Measurements from ENCODE around the gene TOMM70.

Gene TOMM70

GRCh38 chr3:100436951-100437350, 36.1 kb upstream of the TOMM70 start:
- TF ChIP-seq EZH2 (IDR thresholded peaks at IDR 0.05), result no peak
- no peak for TF ChIP-seq POLR2AphosphoS5 (IDR thresholded peaks at IDR 0.05; ENCODE audit: borderline replicate concordance, low read depth, low read length)
- no peak for TF ChIP-seq FOXP2 (optimal IDR thresholded peaks at IDR 0.05; ENCODE audit: control extremely low read depth, extremely low read length, insufficient read depth)
- no peak overlapping the region for H3K4me3 ChIP-seq
- DNase-seq (ENCODE audit: low read depth, low spot score), result no peak
- no peaks in the 10 kb centered on the region for H3K36me3 ChIP-seq (ENCODE audit: insufficient read depth, low read length)
- no peak overlapping the region for H3K9ac ChIP-seq (ENCODE audit: insufficient read length)
- H3K9me3 ChIP-seq (ENCODE audit: low read depth, low read length), result no peaks in the 10 kb centered on the region
- H3K27ac ChIP-seq, result no peak overlapping the region

GRCh38 chr3:100429187-100429716, 28.4 kb upstream of the TOMM70 start:
- no peak for DNase-seq (ENCODE audit: low read depth, low spot score)
- no peak overlapping the region for H3K27ac ChIP-seq
- H3K9me3 ChIP-seq (ENCODE audit: low read depth, low read length), result no peaks in the 10 kb centered on the region
- TF ChIP-seq EZH2 (IDR thresholded peaks at IDR 0.05) (no peak), FOXP2 (optimal IDR thresholded peaks at IDR 0.05; ENCODE audit: control extremely low read depth, extremely low read length, insufficient read depth) (no peak), POLR2AphosphoS5 (IDR thresholded peaks at IDR 0.05; ENCODE audit: borderline replicate concordance, low read depth, low read length) (no peak)
- no peak overlapping the region for H3K9ac ChIP-seq (ENCODE audit: insufficient read length)
- H3K4me3 ChIP-seq, result no peak overlapping the region
- H3K36me3 ChIP-seq (ENCODE audit: insufficient read depth, low read length), result no peaks in the 10 kb centered on the region

GRCh38 chr3:100427699-100428098, 26.8 kb upstream of the TOMM70 start:
- no peak for DNase-seq (ENCODE audit: low read depth, low spot score)
- no peaks in the 10 kb centered on the region for H3K36me3 ChIP-seq (ENCODE audit: insufficient read depth, low read length)
- TF ChIP-seq FOXP2 (optimal IDR thresholded peaks at IDR 0.05; ENCODE audit: control extremely low read depth, extremely low read length, insufficient read depth), result no peak
- TF ChIP-seq EZH2 (IDR thresholded peaks at IDR 0.05), result no peak
- no peak for TF ChIP-seq POLR2AphosphoS5 (IDR thresholded peaks at IDR 0.05; ENCODE audit: borderline replicate concordance, low read depth, low read length)
- H3K9ac ChIP-seq (ENCODE audit: insufficient read length), result no peak overlapping the region
- no peaks in the 10 kb centered on the region for H3K9me3 ChIP-seq (ENCODE audit: low read depth, low read length)
- no peak overlapping the region for H3K4me3 ChIP-seq
- no peak overlapping the region for H3K27ac ChIP-seq

- H3K4me3 ChIP-seq, result no peak overlapping the region
- no peaks in the 10 kb centered on the region for H3K36me3 ChIP-seq (ENCODE audit: insufficient read depth, low read length)
- TF ChIP-seq EZH2 (IDR thresholded peaks at IDR 0.05) (no peak), POLR2AphosphoS5 (IDR thresholded peaks at IDR 0.05; ENCODE audit: borderline replicate concordance, low read depth, low read length) (no peak)
- no peaks in the 10 kb centered on the region for H3K9me3 ChIP-seq (ENCODE audit: low read depth, low read length)
- no peak overlapping the region for H3K9ac ChIP-seq (ENCODE audit: insufficient read length)
- no peak overlapping the region for H3K27ac ChIP-seq
- no peak for DNase-seq (ENCODE audit: low read depth, low spot score)
These were observed 25.3 kb upstream of the TOMM70 start for GRCh38 chr3:100426067-100426682.

GRCh38 chr3:100425316-100425715, 24.4 kb upstream of the TOMM70 start:
- no peak overlapping the region for H3K27ac ChIP-seq
- no peak overlapping the region for H3K4me3 ChIP-seq
- DNase-seq (ENCODE audit: low read depth, low spot score), result no peak
- H3K9ac ChIP-seq (ENCODE audit: insufficient read length), result no peak overlapping the region
- no peaks in the 10 kb centered on the region for H3K36me3 ChIP-seq (ENCODE audit: insufficient read depth, low read length)
- TF ChIP-seq FOXP2 (optimal IDR thresholded peaks at IDR 0.05; ENCODE audit: control extremely low read depth, extremely low read length, insufficient read depth) (no peak), EZH2 (IDR thresholded peaks at IDR 0.05) (no peak), POLR2AphosphoS5 (IDR thresholded peaks at IDR 0.05; ENCODE audit: borderline replicate concordance, low read depth, low read length) (no peak)
- H3K9me3 ChIP-seq (ENCODE audit: low read depth, low read length), result no peaks in the 10 kb centered on the region

GRCh38 chr3:100424261-100424660, 23.4 kb upstream of the TOMM70 start:
- Histone ChIP-seq H3K9ac (ENCODE audit: insufficient read length) (no peak overlapping the region), H3K27ac (no peak overlapping the region), H3K4me3 (no peak overlapping the region), H3K9me3 (ENCODE audit: low read depth, low read length) (no peaks in the 10 kb centered on the region), H3K36me3 (ENCODE audit: insufficient read depth, low read length) (no peaks in the 10 kb centered on the region)
- TF ChIP-seq POLR2AphosphoS5 (IDR thresholded peaks at IDR 0.05; ENCODE audit: borderline replicate concordance, low read depth, low read length) (no peak), EZH2 (IDR thresholded peaks at IDR 0.05) (no peak), FOXP2 (optimal IDR thresholded peaks at IDR 0.05; ENCODE audit: control extremely low read depth, extremely low read length, insufficient read depth) (no peak)
- no peak for DNase-seq (ENCODE audit: low read depth, low spot score)

GRCh38 chr3:100423611-100424010, 22.7 kb upstream of the TOMM70 start:
- no peak overlapping the region for H3K27ac ChIP-seq
- DNase-seq (ENCODE audit: low read depth, low spot score), result no peak
- H3K36me3 ChIP-seq (ENCODE audit: insufficient read depth, low read length), result no peaks in the 10 kb centered on the region
- TF ChIP-seq FOXP2 (optimal IDR thresholded peaks at IDR 0.05; ENCODE audit: control extremely low read depth, extremely low read length, insufficient read depth), result no peak
- no peak for TF ChIP-seq EZH2 (IDR thresholded peaks at IDR 0.05)
- TF ChIP-seq POLR2AphosphoS5 (IDR thresholded peaks at IDR 0.05; ENCODE audit: borderline replicate concordance, low read depth, low read length), result no peak
- no peaks in the 10 kb centered on the region for H3K9me3 ChIP-seq (ENCODE audit: low read depth, low read length)
- no peak overlapping the region for H3K4me3 ChIP-seq
- H3K9ac ChIP-seq (ENCODE audit: insufficient read length), result no peak overlapping the region

GRCh38 chr3:100420885-100421284, 20.0 kb upstream of the TOMM70 start:
- H3K9ac ChIP-seq (ENCODE audit: insufficient read length), result no peak overlapping the region
- TF ChIP-seq EZH2 (IDR thresholded peaks at IDR 0.05) (no peak), FOXP2 (optimal IDR thresholded peaks at IDR 0.05; ENCODE audit: control extremely low read depth, extremely low read length, insufficient read depth) (no peak), POLR2AphosphoS5 (IDR thresholded peaks at IDR 0.05; ENCODE audit: borderline replicate concordance, low read depth, low read length) (no peak)
- H3K4me3 ChIP-seq, result no peak overlapping the region
- no peaks in the 10 kb centered on the region for H3K36me3 ChIP-seq (ENCODE audit: insufficient read depth, low read length)
- H3K27ac ChIP-seq, result no peak overlapping the region
- H3K9me3 ChIP-seq (ENCODE audit: low read depth, low read length), result no peaks in the 10 kb centered on the region
- DNase-seq (ENCODE audit: low read depth, low spot score), result no peak

GRCh38 chr3:100419406-100419805, 18.5 kb upstream of the TOMM70 start:
- H3K9ac ChIP-seq (ENCODE audit: insufficient read length), result no peak overlapping the region
- no peak for DNase-seq (ENCODE audit: low read depth, low spot score)
- no peak overlapping the region for H3K4me3 ChIP-seq
- H3K9me3 ChIP-seq (ENCODE audit: low read depth, low read length), result no peaks in the 10 kb centered on the region
- TF ChIP-seq EZH2 (IDR thresholded peaks at IDR 0.05) (no peak), POLR2AphosphoS5 (IDR thresholded peaks at IDR 0.05; ENCODE audit: borderline replicate concordance, low read depth, low read length) (no peak), FOXP2 (optimal IDR thresholded peaks at IDR 0.05; ENCODE audit: control extremely low read depth, extremely low read length, insufficient read depth) (no peak)
- no peak overlapping the region for H3K27ac ChIP-seq
- H3K36me3 ChIP-seq (ENCODE audit: insufficient read depth, low read length), result no peaks in the 10 kb centered on the region
